ENCODE measurements around the gene THY1.
"Not testable (repeated sequence)": the region's sequence is repeated elsewhere in the genome, so short reads cannot be mapped to it uniquely, and the experiment has no call there.

The THY1 gene

DNA sequence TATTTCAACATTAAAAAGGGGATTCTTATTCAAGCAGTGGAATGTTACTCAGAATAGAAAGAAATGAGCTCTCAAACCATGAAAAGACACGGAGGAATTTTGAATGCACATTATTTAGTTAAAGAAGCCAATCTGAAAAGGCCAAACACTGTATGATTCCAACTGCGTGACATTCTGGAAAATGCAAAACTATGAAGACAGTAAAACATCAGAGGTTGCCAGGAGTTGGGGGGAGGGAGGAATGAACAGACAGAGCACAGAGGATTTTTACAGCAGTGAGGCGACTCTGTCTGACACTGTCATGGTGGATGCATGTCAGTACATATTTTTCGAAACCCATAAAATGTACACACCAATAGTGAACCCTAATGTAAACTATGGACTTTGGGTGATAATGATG, 22.9 kb upstream of the THY1 start:
- DNase-seq (ENCODE audit: low read depth, low spot score), result no peak

DNA sequence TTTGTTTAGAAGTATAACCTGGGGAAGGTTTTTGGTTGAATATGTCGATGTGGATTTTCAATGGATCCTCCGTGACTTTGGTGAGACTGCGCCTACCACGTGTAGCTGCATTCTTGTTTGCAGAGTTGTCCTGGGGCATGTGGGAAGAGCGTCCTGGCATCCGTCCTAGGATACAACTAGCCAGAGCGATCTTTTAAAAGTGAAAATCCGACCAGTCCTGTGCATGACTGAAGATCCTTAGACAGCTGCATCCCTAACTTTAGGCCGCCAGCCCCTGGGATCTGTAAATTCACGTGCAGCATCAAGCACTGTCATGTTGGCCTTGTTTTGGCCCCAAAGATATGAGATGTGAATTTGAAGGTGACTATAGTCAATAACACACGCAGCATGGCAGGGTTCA, 22.4 kb upstream of the THY1 start:
- DNase-seq (ENCODE audit: low read depth, low spot score), result no peak

DNA sequence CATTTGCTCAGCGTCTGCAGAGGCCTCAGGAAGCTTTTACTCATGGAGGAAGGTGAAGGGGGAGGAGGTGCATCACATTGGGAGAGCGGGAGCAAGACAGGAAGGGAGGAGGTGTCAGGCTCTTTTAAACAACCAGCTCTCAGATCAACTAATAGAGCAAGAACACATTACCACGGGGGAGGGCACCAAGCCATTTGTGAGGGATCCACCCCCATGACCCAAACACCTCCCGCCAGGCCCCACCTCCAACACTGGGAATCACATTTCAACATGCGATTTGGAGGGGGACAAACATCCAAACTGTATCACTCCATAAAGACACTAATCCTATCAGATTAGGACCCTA, 18.9 kb upstream of the THY1 start:
- DNase-seq (ENCODE audit: low read depth, low spot score), result no peak

DNA sequence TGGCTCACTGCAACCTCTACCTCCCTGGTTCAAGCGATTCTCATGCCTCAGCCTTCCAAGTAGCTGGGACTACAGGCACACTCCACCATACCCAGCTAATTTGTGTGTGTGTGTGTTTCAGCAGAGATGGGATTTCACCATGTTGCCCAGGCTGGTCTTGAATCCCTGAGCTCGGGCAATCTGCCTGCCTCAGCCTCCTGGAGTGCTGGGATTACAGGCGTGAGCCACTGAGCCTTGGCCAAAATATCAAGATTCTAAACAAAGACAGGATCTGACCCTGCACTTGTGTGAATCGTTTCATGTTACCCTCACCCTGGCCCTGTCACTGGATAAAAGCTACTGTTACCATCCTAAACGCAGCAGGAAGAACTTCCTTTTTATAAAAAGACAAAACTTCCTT, 15.6 kb upstream of the THY1 start:
- no peak for DNase-seq (ENCODE audit: low read depth, low spot score)

DNA sequence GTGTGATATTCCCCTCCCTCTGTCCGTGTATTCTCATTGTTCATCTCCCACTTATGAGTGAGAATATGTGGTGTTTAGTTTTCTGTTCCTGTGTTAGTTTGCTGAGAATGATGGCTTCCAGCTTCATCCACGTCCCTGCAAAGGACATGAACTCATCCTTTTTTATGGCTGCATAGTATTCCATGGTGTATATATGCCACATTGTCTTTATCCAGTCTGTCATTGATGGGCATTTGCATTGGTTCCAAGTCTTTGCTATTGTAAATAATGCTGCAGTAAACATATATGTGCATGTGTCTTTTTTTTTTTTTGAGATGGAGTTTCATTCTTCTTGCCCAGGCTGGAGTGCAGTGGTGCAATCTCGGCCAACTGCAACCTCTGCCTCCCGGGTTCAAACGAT, 14.5 kb upstream of the THY1 start:
- DNase-seq (ENCODE audit: low read depth, low spot score), result not testable (repeated sequence)

DNA sequence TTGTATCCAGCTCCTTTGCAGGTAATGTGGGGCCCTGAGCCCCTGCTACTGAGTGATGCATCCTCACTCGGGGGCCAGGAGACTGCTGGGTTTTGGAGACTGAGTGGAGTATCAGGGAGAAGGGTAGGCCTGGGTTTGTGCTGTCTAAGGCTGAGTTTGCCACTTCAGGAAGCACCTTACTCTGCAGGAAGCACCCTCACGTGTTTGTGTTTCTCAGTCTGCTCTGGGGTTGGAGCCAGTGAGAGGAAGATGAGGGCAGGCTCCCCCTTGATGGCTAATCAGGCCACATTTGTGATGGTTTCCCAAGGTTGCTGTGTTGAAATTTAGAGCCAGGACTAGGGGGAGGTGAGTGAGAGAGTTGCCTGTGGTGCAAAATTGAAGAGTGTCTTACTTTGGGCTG, 13.7 kb upstream of the THY1 start:
- DNase-seq (ENCODE audit: low read depth, low spot score), result no peak

DNA sequence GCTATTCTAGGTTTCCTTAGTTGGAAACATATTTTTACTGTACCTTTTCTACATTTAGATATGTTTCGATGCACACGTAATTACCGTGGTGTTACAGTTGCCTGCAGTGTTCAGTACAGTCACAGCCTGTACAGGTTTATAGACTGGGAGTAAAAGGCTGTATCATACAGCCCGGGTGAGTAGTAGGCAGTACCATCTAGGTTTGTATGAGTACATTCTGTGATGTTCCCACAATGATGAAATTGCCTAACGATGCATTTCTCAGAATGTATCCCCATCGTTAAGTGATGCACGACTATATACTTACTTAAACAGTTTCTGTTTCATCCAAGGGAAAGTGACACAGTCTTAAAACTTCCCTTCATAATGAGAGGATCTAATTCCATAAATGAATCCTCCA, 13.1 kb upstream of the THY1 start:
- no peak for DNase-seq (ENCODE audit: low read depth, low spot score)

DNA sequence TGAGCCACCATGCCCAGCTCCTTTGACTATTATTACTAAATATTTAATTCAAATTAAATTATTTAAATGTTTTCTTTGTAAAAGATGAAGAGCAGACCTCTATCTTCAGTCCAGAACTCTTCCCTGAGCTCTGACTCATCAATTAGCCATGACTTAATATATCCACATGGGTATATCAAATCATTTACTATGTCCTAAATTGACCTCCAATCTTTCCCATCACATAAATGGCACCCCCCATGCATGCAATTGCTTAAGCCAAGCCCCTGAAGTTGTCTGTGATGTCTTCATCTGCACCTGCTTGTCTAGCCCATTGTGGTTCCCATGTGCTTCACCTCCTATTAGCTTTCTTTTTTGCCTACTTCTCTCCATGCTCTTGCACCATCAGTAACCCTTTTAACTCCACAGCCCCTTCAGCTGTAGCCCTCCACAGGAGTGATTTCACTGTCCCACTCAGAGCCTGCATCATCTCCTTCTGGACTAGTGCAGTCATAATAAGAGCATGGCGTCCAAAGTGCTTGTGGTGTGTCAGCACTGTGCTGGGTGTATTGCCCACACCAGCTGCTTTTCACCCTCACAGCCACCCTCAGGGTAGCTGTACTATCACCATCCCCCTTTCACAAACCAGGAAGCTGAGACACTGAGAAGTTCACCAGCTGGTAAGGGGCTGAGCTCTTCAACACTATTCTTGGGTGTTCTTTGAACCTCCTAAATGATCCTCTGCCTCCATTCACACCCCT, 11.8 kb upstream of the THY1 start:
- no peak for DNase-seq (ENCODE audit: low read depth, low spot score)

DNA sequence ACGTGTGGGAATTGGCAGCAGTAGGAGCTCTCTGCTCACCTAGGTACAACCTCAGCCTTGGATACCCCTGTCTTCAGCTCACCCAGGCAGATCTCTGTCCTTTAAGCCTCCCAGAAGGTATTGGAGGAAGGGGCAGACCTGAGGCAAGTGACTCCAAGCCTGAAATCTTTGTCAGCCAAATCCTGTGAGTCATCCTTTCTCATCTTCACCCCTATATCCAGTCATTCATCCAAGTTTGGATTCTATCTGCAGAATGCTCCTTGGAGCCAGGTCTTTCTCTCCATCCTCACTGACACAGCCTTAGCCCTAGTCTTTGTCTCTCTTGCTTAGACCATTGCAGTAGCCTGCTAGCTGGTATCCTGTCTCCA, 10.4 kb upstream of the THY1 start:
- DNase-seq (ENCODE audit: low read depth, low spot score), result no peak

DNA sequence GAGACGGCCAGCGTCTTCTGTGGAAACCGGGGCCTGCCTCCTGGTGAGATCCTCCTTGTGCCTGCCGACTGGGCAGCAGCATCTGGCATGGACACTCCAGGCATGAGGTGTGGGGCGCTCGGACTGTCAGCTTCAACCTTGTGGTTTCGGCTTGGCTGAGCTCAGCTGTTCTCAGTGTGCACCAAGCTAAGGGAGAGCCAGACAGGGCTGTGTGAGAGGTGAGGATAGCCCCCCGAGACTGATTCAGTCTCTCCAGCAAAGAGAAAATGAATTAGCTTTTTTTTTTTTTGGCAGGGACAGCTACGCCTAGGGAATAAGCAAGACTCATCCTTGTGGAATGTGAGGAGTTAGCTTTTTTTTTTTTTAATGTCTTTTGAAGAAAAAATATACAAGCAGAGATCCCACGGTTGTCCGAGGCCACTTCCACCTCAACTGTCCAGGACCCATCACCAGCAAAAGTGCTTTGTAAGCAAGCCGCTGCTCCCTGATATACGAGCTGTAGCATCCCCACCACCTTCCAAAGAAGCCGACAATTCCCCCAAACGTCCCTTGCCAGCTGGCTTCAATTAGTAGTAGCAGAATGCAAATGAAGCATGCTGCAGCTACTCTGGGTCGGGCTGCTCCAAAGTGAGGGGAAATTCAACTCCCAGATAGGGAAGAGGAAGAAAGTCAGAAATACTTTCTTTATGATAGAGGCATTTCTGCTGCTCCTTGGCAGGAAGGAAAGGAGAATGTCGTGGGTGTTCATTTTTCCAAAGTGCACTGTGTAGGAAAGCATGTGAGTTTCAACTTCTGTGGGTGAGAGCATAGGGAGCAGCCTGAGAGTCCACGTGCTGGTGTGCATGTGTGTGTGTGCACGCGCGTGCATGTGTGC, 9.7 kb upstream of the THY1 start:
- DNase-seq (ENCODE audit: low read depth, low spot score), result no peak

DNA sequence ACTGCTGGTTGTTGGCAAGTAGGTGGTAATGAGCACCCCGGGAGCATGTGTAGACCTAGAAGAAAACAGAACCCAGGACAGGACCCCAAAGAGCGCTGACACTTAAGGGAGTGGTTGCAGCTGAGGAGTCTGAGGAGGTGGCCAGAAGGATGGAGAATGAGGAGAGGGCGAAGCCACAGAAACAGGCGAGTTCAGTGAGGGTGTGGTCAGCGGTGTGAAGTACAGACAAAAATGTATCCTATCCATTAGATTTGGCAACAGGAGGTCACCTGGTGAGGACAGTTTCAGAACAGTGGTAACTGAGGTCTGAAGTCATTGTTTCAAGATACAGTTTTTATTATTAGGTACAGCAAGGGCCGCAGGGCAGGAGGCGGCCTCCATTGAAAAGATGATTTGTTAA, 8.6 kb upstream of the THY1 start:
- no peak for DNase-seq (ENCODE audit: low read depth, low spot score)

DNA sequence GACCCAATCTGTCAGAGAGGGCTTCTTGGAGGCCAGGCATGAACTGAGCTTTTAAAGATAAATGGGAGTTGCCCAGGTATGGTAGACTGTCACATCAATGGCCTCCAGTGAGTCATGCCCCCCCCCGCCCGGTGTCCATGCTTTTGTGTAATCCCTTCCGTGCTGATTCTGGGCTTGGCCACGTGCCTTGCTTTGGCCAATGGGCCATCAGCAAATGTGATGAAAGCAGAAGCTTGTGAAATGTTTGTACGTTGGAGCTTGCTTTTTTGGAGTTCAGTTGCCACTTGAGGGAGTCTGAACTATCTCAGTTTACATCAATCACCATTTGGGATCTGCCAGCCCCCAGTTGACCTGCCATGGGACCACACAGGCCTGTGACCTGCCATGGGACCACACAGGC, 4.3 kb upstream of the THY1 start:
- DNase-seq (ENCODE audit: low read depth, low spot score), result no peak

DNA sequence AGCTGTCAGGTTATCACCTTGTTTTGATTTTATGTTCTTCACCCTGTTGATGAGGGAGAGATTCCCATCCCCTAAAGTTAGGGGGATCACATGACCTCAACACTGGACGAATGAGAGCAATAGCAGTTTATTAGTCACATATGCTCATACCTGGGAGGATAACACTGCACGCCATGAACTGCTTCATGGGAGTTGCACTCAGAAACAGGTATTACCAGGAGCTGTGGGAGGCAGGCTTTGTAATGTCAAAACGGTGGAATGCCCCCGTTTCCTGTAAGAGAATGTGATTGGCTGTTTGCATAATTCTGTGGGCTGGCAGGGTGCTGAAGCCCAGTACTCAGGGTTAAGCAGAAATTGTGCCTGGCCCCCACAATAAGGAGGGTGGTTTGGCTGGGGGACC, 3.2 kb upstream of the THY1 start:
- DNase-seq (ENCODE audit: low read depth, low spot score), result no peak

DNA sequence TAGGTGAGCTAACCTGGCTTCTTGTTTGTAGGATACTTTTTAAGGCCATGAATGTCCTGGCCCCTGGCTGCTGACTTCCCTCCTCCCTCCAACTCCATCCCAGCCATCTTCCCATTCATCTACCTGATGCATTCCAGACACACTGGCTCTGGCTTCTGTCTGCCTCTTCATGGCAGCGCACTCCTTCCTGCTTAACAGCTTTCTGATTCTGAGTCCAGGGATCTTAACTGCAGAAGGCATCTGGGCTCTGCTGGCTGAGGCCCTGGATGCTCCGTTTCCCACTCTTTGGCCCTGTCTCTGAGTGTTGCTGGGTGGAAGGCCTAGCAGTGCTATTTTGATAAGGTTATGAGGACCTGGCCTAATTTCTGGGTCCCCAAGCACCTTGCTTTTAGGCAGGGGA, 1.8 kb upstream of the THY1 start:
- no peak for DNase-seq (ENCODE audit: low read depth, low spot score)

DNA sequence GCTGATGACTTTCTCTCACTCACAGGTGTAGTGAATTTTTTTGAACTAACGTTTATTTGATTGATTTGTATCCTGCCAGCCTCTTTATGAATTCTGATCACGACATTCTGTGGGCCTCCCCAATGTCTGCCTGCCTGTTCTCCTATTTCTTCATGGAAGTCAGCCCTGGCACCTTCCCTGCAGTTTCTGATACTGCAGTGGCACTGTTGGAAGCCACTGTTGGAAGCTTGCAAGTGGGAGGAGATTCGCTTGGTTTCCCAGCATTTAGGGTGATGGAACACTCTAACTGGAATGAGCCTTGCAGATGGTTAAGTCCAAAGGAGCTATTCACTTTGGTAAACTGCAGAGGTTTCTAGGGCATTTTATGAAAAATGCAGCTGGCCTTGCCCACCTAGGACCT, 1.3 kb upstream of the THY1 start:
- DNase-seq (ENCODE audit: low read depth, low spot score), result no peak

DNA sequence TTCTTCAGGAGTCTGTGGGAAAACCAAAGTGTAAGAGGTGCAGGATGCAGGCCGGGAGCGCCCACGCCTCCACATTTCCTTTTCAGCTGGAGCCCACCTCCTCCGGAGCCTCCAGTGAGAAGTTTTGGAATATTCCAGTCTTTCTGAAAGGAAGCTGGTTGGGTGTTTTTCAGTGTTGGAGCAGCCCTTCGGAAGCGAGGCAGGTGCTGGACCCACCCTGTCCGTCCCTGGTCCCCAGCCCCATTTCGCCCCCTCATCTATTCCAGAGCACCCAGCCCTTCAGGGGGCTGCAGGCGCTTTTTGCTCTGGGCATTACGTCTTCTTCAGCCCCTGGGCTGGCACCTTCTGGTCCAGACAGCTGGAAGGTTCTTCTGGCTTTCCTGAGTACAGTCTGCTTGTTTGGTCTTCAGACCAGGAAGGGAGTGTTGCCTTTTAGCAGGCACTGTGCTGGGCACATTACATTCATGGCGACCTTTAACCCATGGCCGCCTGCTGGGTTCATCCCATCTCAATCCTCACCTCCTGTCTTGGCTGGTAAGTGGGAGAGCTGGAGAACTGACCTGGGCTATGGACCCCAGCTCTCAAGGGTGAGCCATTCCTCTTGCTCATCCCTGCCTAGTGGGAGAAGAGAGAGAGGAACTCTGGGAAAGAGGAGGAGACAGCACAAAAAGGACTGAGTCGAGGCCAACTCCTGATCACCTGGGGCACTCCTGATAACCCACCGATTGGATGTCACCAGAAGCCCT, 710 bp upstream of the THY1 start:
- DNase-seq (ENCODE audit: low read depth, low spot score), result no peak

DNA sequence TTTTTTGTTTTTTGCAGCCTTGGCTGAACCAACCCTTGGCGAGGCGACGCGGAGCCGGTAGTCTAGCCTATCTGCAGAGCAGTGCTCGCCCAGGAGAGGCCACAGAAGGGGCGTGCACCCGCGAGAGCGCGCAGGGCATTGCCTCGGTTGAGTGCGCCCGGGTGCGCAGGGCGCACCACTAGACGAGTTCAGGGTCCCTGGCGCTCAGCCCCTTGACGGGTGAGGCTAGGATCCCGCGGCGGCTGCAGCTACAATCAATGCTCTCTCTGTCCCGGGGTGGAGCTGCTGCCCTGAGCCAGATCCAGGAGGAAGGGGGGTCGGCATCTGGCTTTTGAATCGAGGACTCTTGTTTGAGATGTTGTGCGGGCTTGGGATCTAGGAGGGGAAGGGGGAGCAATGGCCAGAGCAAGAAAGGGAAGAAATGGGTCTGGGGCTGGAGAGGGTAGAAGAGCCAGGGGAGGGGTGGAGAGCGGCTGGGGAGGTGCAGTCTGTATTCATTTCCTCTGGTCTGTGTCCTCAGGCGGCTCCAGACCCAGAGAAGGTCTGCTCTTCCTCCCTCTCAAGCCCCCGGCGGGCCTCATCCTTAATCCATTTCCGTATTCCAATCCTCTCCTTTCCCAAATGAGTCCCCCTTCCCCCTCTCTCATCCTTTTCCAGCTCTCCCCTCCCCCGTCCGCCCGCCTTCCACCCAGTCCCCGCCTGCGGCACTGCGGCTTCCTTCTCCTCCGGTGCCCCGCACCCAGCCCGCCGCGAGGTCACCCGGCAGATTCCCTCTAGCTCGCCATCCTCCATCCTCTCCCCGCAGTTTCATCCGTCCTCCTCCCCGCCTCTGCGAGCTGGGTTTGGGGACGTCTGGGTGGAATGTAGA, 797 bp downstream of the THY1 start:
- no peak for DNase-seq (ENCODE audit: low read depth, low spot score)

DNA sequence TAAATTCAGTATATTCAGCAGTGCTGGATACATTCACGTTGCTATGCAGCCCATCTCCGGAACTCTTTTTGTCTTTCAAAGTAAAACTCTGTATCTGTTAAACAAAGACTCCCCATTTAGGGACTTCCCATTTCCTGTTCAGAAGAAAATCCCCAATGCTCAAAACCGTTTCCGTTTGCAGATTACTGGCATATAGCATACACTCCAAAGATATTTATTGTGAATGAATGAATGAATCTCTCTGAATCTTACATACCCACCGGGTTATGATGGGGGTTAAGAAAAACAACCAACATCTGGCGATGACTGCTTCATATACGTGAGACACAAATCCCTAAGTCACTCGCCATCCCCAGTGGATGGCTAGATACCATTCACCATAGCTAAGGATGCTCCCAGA, 1.6 kb downstream of the THY1 start:
- no peak for DNase-seq (ENCODE audit: low read depth, low spot score)

DNA sequence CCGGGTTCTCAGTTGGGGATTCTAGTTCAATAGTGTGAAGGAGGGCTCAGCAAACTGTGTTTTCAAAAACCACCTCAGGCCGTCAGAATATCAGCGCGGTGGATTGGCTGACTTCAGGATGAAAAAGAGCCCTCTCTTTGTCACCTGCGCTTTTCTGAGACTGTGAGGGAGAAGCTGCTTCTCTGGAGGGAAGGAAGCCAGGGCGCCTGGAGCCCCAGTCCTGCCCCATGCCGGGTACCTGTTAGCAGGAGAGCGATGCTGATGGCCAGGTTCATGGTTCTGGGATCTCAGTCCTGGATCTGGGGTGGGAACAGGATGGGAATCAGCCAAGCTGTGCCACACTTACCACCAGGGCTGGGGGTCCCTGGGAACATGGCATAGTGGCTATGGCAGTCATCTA, 2.3 kb downstream of the THY1 start:
- DNase-seq (ENCODE audit: low read depth, low spot score), result no peak

DNA sequence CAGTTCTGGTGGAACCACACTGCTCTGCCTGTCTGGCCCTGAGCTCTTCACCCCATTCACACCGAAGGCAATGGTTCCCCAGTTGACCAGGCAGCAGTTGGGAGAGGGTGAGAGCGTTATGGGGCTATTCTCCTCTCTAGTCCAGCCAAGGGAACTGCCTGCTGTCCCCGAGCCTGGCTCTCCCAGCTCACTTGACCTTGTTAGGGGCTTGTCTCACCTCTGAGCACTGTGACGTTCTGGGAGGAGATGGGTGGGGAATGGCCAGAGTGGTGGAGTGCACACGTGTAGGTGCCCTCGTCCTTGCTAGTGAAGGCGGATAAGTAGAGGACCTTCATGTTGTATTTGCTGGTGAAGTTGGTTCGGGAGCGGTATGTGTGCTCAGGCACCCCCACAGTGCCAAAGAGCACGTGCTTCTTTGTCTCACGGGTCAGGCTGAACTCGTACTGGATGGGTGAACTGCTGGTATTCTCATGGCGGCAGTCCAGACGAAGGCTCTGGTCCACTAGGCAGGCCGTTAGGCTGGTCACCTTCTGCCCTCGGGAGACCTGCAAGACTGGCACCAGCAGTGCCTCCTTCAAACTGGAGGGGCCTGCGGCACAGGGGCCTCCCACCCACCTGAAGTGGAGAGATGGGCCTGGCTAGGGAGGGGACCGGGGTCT, 3.0 kb downstream of the THY1 start:
- DNase-seq (ENCODE audit: low read depth, low spot score), result no peak

DNA sequence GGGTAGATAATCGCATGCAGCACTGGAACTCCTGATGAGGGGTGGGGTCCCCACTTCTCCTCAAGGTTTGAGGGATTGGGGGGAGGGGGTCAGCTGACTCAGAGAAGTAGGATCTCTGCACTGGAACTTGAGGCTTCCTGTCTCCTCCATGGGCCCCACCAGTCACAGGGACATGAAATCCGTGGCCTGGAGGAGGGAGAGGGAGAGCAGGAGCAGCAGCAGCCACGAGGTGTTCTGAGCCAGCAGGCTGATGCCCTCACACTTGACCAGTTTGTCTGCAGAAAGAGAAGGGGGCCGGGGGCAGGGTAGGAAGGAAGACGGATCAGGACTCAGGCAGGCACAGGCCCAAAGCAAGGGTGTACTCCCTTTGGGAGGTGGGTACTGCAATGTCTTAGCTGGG, 3.7 kb downstream of the THY1 start:
- no peak for DNase-seq (ENCODE audit: low read depth, low spot score)
